Gastrocnemius medialis (tissue), 4 donors: Measurements from ENCODE around the gene PLK3. TPM values are rescaled to one million over a fixed set of nuclear protein-coding genes. Genes with fewer than 3 reads are reported as not detected.

Experiments used
- ATAC-seq, 2 donors: fragments of 150-250 bp; one replicate each; pipeline ENCODE4 v1.9.1; 2016
- DNase-seq, 2 donors: peaks; one replicate each; pipeline ENCODE4 v3.0.0-alpha.2; 2019
- H3K27ac ChIP-seq, 4 donors: fragments of 200-600 bp; sonication (generic); 1 replicate in 1 of 4; 2 replicates in 3 of 4; pipeline ENCODE4 v1.5.1; 2016 to 2018; ENCODE audit warnings: mild to moderate bottlenecking in 2 of 4, moderate library complexity in 1 of 4
- H3K27me3 ChIP-seq, 3 donors: fragments of 200-600 bp; sonication (generic) in 2 of 3; 1 replicate in 1 of 3; 2 replicates in 2 of 3; pipeline versions ENCODE4 v1.5.1 to v1.6.0; 2016 to 2019; ENCODE audit warnings: mild to moderate bottlenecking in 1 of 3, moderate library complexity in 1 of 3
- H3K36me3 ChIP-seq, 2 donors: fragments of 200-600 bp; sonication (generic) in 1 of 2; one replicate each; pipeline ENCODE4 v1.5.1; 2017 to 2018
- H3K4me1 ChIP-seq, 2 donors: fragments of 200-600 bp; sonication (generic) in 1 of 2; one replicate each; pipeline ENCODE4 v1.5.1; 2016 to 2017; ENCODE audit warnings: mild to moderate bottlenecking in 2 of 2
- H3K4me3 ChIP-seq, 4 donors: fragments of 200-600 bp; sonication (generic) in 3 of 4; 1 replicate in 1 of 4; 2 replicates in 3 of 4; pipeline ENCODE4 v1.5.1; 2016 to 2019; ENCODE audit warnings: mild to moderate bottlenecking in 2 of 4
- H3K9me3 ChIP-seq, 3 donors: fragments of 200-600 bp; sonication (generic) in 2 of 3; 1 replicate in 1 of 3; 2 replicates in 2 of 3; pipeline ENCODE4 v1.5.1; 2016 to 2019
- CTCF ChIP-seq, 5 experiments: fragments of 450-650 bp in 3 of 5; fragments of 200-600 bp in 2 of 5; sonication (generic) in 2 of 5; IDR thresholded peaks in 4 of 5; conservative IDR thresholded peaks in 1 of 5; 1 replicate in 4 of 5; 2 replicates in 1 of 5; pipeline ENCODE4 v1.5.1; 2016 to 2019; ENCODE audit warnings: antibody characterized with exemption in 5 of 5, mild to moderate bottlenecking in 3 of 5, moderate library complexity in 3 of 5
- POLR2A ChIP-seq, 2 donors: fragments of 450-650 bp; IDR thresholded peaks; one replicate each; pipeline ENCODE4 v1.6.1; 2017; ENCODE audit warnings: antibody characterized with exemption in 2 of 2, mild to moderate bottlenecking in 2 of 2, moderate library complexity in 2 of 2
- in situ Hi-C, 4 donors: fragments of 200-750 bp; cut with MboI; loops; one replicate each; pipeline versions ENCODE4 v1.15.0 to v1.8.0; 2017; ENCODE audit warnings: low sequenced_read_pairs in 4 of 4
- intact Hi-C: fragments of 100-400 bp; cut with DNase I; formaldehyde crosslinking; loops from one replicate; pipeline ENCODE4 v1.15.1; 2023; ENCODE audit warnings: low total_unique reads
- total RNA-seq, 4 donors: library from RNA; depleted of rRNA; stranded (reverse); fragments of >200 nt; gene quantifications; one replicate each; pipeline versions ENCODE4 v1.1.0 to v1.2.3, GENCODE V29; 2016

PLK3 gene
- total RNA-seq, 4 donors from 2014 or later = 1.6 to 4.3 (median 3.6) TPM

GRCh38 chr1:44784094-44785028 is 15.8 kb upstream of the PLK3 start:
- Histone ChIP-seq H3K36me3 (peaks cover 0 to 11% of the 10 kb centered on the region in 2 donors), H3K4me3 (peak overlapping the region; percentile 48 to 63 (median 56)), H3K27ac (peak overlapping the region in 1 of 4 donors; percentile 12), H3K27me3 (no peaks in the 10 kb centered on the region), H3K4me1 (peaks cover 19 to 28% of the 10 kb centered on the region in 2 donors), H3K9me3 (no peaks in the 10 kb centered on the region)
- no peak for DNase-seq
- in situ Hi-C loops (loop anchor here in 2 of 4 donors (10.0 to 25.0 kb wide), 3 partner anchors 50 to 728 kb away; partner anchors contain the start of genes CCDC163 (in 1 of the 2), EIF2B3 (in 1 of the 2), MMACHC (in 1 of the 2) and PRDX1 (in 1 of the 2)), intact Hi-C loops (loop anchor here (5.0 kb wide), 3 partner anchors 38 to 228 kb away; partner anchors contain the start of genes HECTD3 and UROD)
- ATAC-seq = no peak
- no peak for TF ChIP-seq CTCF (IDR thresholded peaks at IDR 0.05 in 4 of 5, conservative IDR thresholded peaks at IDR 0.05 in 1 of 5)
- TF ChIP-seq POLR2A (IDR thresholded peaks at IDR 0.05) = no peak

- Histone ChIP-seq H3K27me3 (no peaks in the 10 kb centered on the region), H3K27ac (no peak overlapping the region), H3K4me3 (no peak overlapping the region), H3K9me3 (no peaks in the 10 kb centered on the region), H3K4me1 (peaks cover 19 to 28% of the 10 kb centered on the region in 2 donors), H3K36me3 (peaks cover 0 to 4% of the 10 kb centered on the region in 2 donors)
- in situ Hi-C loops (loop anchor here in 2 of 4 donors (10.0 to 25.0 kb wide), 3 partner anchors 50 to 727 kb away; partner anchors contain the start of genes CCDC163 (in 1 of the 2), EIF2B3 (in 1 of the 2), MMACHC (in 1 of the 2) and PRDX1 (in 1 of the 2)), intact Hi-C loops (loop anchor here (5.0 kb wide), 3 partner anchors 37 to 227 kb away; partner anchors contain the start of genes HECTD3 and UROD)
- no peak for DNase-seq
- TF ChIP-seq POLR2A (IDR thresholded peaks at IDR 0.05) (no peak), CTCF (IDR thresholded peaks at IDR 0.05 in 4 of 5, conservative IDR thresholded peaks at IDR 0.05 in 1 of 5) (no peak)
- ATAC-seq = no peak
Observed at GRCh38 chr1:44785029-44785380, 15.2 kb upstream of the PLK3 start.

GRCh38 chr1:44785501-44786137 is 14.6 kb upstream of the PLK3 start:
- no peaks in the 10 kb centered on the region for H3K9me3 ChIP-seq
- H3K4me3 ChIP-seq = peak overlapping the region; percentile 62 to 72 (median 64)
- TF ChIP-seq POLR2A (IDR thresholded peaks at IDR 0.05) (no peak), CTCF (IDR thresholded peaks at IDR 0.05 in 4 of 5, conservative IDR thresholded peaks at IDR 0.05 in 1 of 5) (no peak)
- intact Hi-C loops = loop anchor here (5.0 kb wide), 3 partner anchors 37 to 227 kb away; partner anchors contain the start of genes HECTD3 and UROD
- ATAC-seq (no peak), DNase-seq (no peak)
- H3K4me1 ChIP-seq = peaks cover 19 to 28% of the 10 kb centered on the region in 2 donors
- H3K36me3 ChIP-seq = no peaks in the 10 kb centered on the region
- H3K27me3 ChIP-seq = no peaks in the 10 kb centered on the region
- in situ Hi-C loops = loop anchor here in 2 of 4 donors (10.0 to 25.0 kb wide), 3 partner anchors 49 to 727 kb away; partner anchors contain the start of genes CCDC163 (in 1 of the 2), EIF2B3 (in 1 of the 2), MMACHC (in 1 of the 2) and PRDX1 (in 1 of the 2)
- peak overlapping the region in 3 of 4 donors; percentile 44 to 64 (median 50) for H3K27ac ChIP-seq

- Histone ChIP-seq H3K27me3 (no peaks in the 10 kb centered on the region), H3K36me3 (no peaks in the 10 kb centered on the region), H3K27ac (peak overlapping the region; percentile 44 to 64 (median 55)), H3K4me1 (peaks cover 19 to 28% of the 10 kb centered on the region in 2 donors), H3K4me3 (peak overlapping the region; percentile 62 to 72 (median 64)), H3K9me3 (no peaks in the 10 kb centered on the region)
- DNase-seq (peak in 1 of 2 donors; percentile 66), ATAC-seq (peak; percentile 68 to 87)
- TF ChIP-seq POLR2A (IDR thresholded peaks at IDR 0.05) = no peak
- TF ChIP-seq CTCF (IDR thresholded peaks at IDR 0.05 in 4 of 5, conservative IDR thresholded peaks at IDR 0.05 in 1 of 5) = peak; percentile 98 to 100 (median 99)
- in situ Hi-C loops = loop anchor here in 2 of 4 donors (10.0 to 25.0 kb wide), 3 partner anchors 49 to 726 kb away; partner anchors contain the start of genes CCDC163 (in 1 of the 2), EIF2B3 (in 1 of the 2), MMACHC (in 1 of the 2) and PRDX1 (in 1 of the 2)
- intact Hi-C loops = loop anchor here (5.0 kb wide), 3 partner anchors 36 to 226 kb away; partner anchors contain the start of genes HECTD3 and UROD
Observed at GRCh38 chr1:44786138-44786840, 13.9 kb upstream of the PLK3 start.
